Measurements from ENCODE around the gene SLC39A11.

SLC39A11 gene

GRCh38 chr17:73039282-73039681 lies 53.2 kb downstream of the SLC39A11 start:
- DNase-seq, result no peak

- DNase-seq, result no peak
Measured at GRCh38 chr17:73031472-73031871, 61.0 kb downstream of the SLC39A11 start.

GRCh38 chr17:73030995-73031394 lies 61.5 kb downstream of the SLC39A11 start:
- DNase-seq, result no peak

GRCh38 chr17:73030501-73030921 lies 62.0 kb downstream of the SLC39A11 start:
- no peak for DNase-seq

- no peak for DNase-seq
Measured at GRCh38 chr17:73029991-73030390, 62.5 kb downstream of the SLC39A11 start.

GRCh38 chr17:73029021-73029420 lies 63.5 kb downstream of the SLC39A11 start:
- no peak for DNase-seq

GRCh38 chr17:73028299-73028755 lies 64.2 kb downstream of the SLC39A11 start:
- no peak for DNase-seq

- DNase-seq, result no peak
Measured at GRCh38 chr17:73027130-73027741, 65.3 kb downstream of the SLC39A11 start.

- no peak for DNase-seq
Measured at GRCh38 chr17:73025041-73025560, 67.4 kb downstream of the SLC39A11 start.

- DNase-seq, result no peak
Measured at GRCh38 chr17:73023759-73024158, 68.7 kb downstream of the SLC39A11 start.

- no peak for DNase-seq
Measured at GRCh38 chr17:73022694-73023093, 69.8 kb downstream of the SLC39A11 start.

GRCh38 chr17:73021771-73022170 lies 70.7 kb downstream of the SLC39A11 start:
- no peak for DNase-seq

- DNase-seq, result no peak
Measured at GRCh38 chr17:73020110-73020509, 72.4 kb downstream of the SLC39A11 start.

GRCh38 chr17:73018599-73018998 lies 73.9 kb downstream of the SLC39A11 start:
- no peak for DNase-seq

GRCh38 chr17:73017658-73018057 lies 74.8 kb downstream of the SLC39A11 start:
- no peak for DNase-seq

- DNase-seq, result no peak
Measured at GRCh38 chr17:73015722-73016276, 76.7 kb downstream of the SLC39A11 start.

- DNase-seq, result no peak
Measured at GRCh38 chr17:73013816-73014663, 78.4 kb downstream of the SLC39A11 start.

- no peak for DNase-seq
Measured at GRCh38 chr17:73013301-73013700, 79.2 kb downstream of the SLC39A11 start.

GRCh38 chr17:73011016-73011486 lies 81.4 kb downstream of the SLC39A11 start:
- DNase-seq, result no peak

GRCh38 chr17:73010414-73010813 lies 82.1 kb downstream of the SLC39A11 start:
- DNase-seq, result peak; percentile 18

- no peak for DNase-seq
Measured at GRCh38 chr17:73007407-73007806, 85.1 kb downstream of the SLC39A11 start.

- DNase-seq, result no peak
Measured at GRCh38 chr17:73005360-73005759, 87.1 kb downstream of the SLC39A11 start.

GRCh38 chr17:73003487-73003886 lies 89.0 kb downstream of the SLC39A11 start:
- no peak for DNase-seq

GRCh38 chr17:73000832-73001231 lies 91.7 kb downstream of the SLC39A11 start:
- DNase-seq, result no peak

All from NCI-H748 treated with DMSO at 0.1 percent for 48 hours (cell line).